Lower leg skin (tissue), 4 donors: ENCODE measurements around the gene TMEM127. TPM values are rescaled to one million over a fixed set of nuclear protein-coding genes. Genes with fewer than 3 reads are reported as not detected.
"Not testable (repeated sequence)": the region's sequence is repeated elsewhere in the genome, so short reads cannot be mapped to it uniquely, and the experiment has no call there.

Experiments used
- DNase-seq, 2 donors: peaks; one replicate each; pipeline ENCODE4 v3.0.0-alpha.2; 2019; ENCODE audit warnings: low spot score in 2 of 2
- H3K4me3 ChIP-seq: fragments of 200-600 bp; sonication (generic); 2 replicates; pipeline ENCODE4 v1.5.1; 2017; ENCODE audit warnings: mild to moderate bottlenecking, low read depth; ENCODE audit not compliant: poor library complexity, severe bottlenecking
- CTCF ChIP-seq, 3 donors: fragments of 450-650 bp; IDR thresholded peaks; one replicate each; pipeline ENCODE4 v1.5.1; 2016; ENCODE audit warnings: antibody characterized with exemption in 3 of 3, mild to moderate bottlenecking in 3 of 3, moderate library complexity in 2 of 3
- POLR2A ChIP-seq, 2 donors: fragments of 450-650 bp; IDR thresholded peaks; one replicate each; pipeline ENCODE4 v1.6.1; 2016 to 2017; ENCODE audit warnings: antibody characterized with exemption in 2 of 2, mild to moderate bottlenecking in 1 of 2, moderate library complexity in 1 of 2
- WGBS, 2 donors: methylation state at CpG; one replicate each; pipeline ENCODE4 v1.1.5; 2018; 5-methylcytosine and 5-hydroxymethylcytosine counted together
- intact Hi-C: fragments of 100-400 bp; cut with DNase I; formaldehyde crosslinking; loops from one replicate; pipeline ENCODE4 v1.15.0; 2023; ENCODE audit warnings: low total_unique reads
- total RNA-seq, 4 donors: library from RNA; depleted of rRNA; stranded (reverse); fragments of >200 nt; gene quantifications; one replicate each; pipeline ENCODE4 v1.1.0, GENCODE V29; 2016

Gene TMEM127
- total RNA-seq, 4 donors from 2014 or later: 49.5 to 76.2 (median 60.4) TPM

GRCh38 chr2:96236882-96237281 lies 28.9 kb downstream of the TMEM127 start:
- no peak overlapping the region for H3K4me3 ChIP-seq
- intact Hi-C loops: no loop called here
- no peak for TF ChIP-seq POLR2A (IDR thresholded peaks at IDR 0.05)
- TF ChIP-seq CTCF (IDR thresholded peaks at IDR 0.05): no peak
- 100% methylated on average over 1 of the region's 1 CpG for WGBS, 2 donors
- DNase-seq: no peak

GRCh38 chr2:96233880-96234316 lies 31.9 kb downstream of the TMEM127 start:
- H3K4me3 ChIP-seq: no peak overlapping the region
- intact Hi-C loops: no loop called here
- 83 to 90% methylated on average over 4 of the region's 4 CpGs for WGBS, 2 donors
- no peak for TF ChIP-seq CTCF (IDR thresholded peaks at IDR 0.05)
- TF ChIP-seq POLR2A (IDR thresholded peaks at IDR 0.05): no peak
- no peak for DNase-seq

- WGBS, 2 donors: 92% methylated on average over 6 of the region's 6 CpGs
- DNase-seq: no peak
- no peak overlapping the region for H3K4me3 ChIP-seq
- intact Hi-C loops: no loop called here
- no peak for TF ChIP-seq POLR2A (IDR thresholded peaks at IDR 0.05)
- no peak for TF ChIP-seq CTCF (IDR thresholded peaks at IDR 0.05)
These were observed 32.4 kb downstream of the TMEM127 start for GRCh38 chr2:96233436-96233835.

- TF ChIP-seq CTCF (IDR thresholded peaks at IDR 0.05) (no peak), POLR2A (IDR thresholded peaks at IDR 0.05) (no peak)
- intact Hi-C loops: no loop called here
- DNase-seq: no peak
- H3K4me3 ChIP-seq: no peak overlapping the region
- WGBS, 2 donors: 96 to 100% methylated on average over 4 of the region's 4 CpGs
These were observed 34.5 kb downstream of the TMEM127 start for GRCh38 chr2:96231316-96231715.

GRCh38 chr2:96225016-96225533 lies 40.7 kb downstream of the TMEM127 start:
- 59 to 64% methylated on average over 3 of the region's 3 CpGs for WGBS, 2 donors
- no peak overlapping the region for H3K4me3 ChIP-seq
- DNase-seq: no peak
- TF ChIP-seq POLR2A (IDR thresholded peaks at IDR 0.05) (no peak), CTCF (IDR thresholded peaks at IDR 0.05) (no peak)
- intact Hi-C loops: no loop called here

- 62 to 85% methylated on average over 1 of the region's 1 CpG for WGBS, 2 donors
- H3K4me3 ChIP-seq, DNase-seq, intact Hi-C loops: not testable (repeated sequence)
These were observed 44.7 kb downstream of the TMEM127 start for GRCh38 chr2:96221106-96221505.

- H3K4me3 ChIP-seq, intact Hi-C loops, DNase-seq: not testable (repeated sequence)
- 80 to 90% methylated on average over 4 of the region's 4 CpGs for WGBS, 2 donors
These were observed 45.8 kb downstream of the TMEM127 start for GRCh38 chr2:96219959-96220358.
